HG03558 (cell line): ENCODE measurements around the gene PHF12.

Experiments
- ATAC-seq: cut with Tn5 transposase; IDR thresholded peaks from one replicate; pipeline ENCODE4 v1.9.1; 2021; ENCODE audit warnings: moderate number of reproducible peaks; ENCODE audit not compliant: unreplicated experiment; ENCODE audit errors: extremely low read depth

Gene PHF12

DNA sequence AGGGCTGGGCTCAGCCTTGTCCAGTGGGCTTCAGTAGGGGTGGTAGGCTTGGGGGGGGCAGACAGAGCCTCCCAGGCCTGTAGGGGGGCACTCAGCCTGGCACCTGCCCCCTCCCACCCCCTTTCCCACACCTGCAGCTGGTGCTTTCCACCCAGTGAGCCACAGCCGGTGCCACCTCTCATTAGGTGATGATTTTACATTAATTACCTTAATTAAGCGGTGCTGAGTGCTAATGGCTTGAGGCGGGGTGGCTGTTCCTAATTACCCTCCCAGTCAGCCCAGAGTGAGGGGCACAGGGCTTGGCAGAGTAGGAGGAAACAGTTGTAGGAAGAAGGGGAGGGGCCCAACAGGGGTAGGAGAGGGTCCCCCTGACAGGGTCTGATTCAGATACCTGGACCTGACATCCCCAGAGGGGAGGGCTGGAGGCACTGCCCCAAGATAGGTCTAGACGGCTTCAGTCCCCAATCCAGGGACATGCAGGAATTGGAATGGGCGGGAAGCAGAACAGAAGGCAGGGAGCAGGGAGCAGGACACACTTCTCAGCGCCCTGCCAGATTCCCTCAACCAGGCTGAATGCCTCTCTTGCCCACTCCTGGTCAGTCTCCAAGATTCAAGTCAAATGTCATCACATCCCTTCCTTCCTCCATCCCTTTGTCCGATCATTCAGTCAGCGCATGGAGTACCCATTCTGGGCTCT lies 26.5 kb upstream of the PHF12 start:
- no peak for ATAC-seq

- no peak for ATAC-seq
These were observed 24.3 kb upstream of the PHF12 start for GRCh38 chr17:28975646-28976045.

GRCh38 chr17:28975031-28975430 lies 23.7 kb upstream of the PHF12 start:
- no peak for ATAC-seq

DNA sequence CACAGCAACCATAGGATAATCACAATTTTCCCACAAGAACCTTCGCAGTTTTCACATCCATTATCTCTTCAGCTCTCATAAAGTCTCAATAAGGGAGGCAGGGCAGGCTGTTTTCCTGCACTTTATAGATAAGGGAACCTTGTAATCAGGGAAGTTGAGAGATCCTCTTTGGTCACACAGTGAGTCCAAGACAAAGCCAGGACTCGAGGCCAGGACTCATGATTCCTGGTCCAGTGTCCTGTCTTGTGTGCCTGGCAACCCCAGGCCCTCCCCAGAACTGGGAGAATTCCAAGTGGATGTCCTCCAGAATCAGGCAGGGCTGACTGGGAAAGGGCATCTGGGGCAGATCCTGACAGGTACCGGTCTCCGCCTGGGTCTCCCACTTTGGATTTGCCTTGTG lies 23.1 kb upstream of the PHF12 start:
- no peak for ATAC-seq

GRCh38 chr17:28973425-28973824 lies 22.1 kb upstream of the PHF12 start:
- ATAC-seq: no peak

GRCh38 chr17:28972437-28972836 lies 21.1 kb upstream of the PHF12 start:
- no peak for ATAC-seq

DNA sequence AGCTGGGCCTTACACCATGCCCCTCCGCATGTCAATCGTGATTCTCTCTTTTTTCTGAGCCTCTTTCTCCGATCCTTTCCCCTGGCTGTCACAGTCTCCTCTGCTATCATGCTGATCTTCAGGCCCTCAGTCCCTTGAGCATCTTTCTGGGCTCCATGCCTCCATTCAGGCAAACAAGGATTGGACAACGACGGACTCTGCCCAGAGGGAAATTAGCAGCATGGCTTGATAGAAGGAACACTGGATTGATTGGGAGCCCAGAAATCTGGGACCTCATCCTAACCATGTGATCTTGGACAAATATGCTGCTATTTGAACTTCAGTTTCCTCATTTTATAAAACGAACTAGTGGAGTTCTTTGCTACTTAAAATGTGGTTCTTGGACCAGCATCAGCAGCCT lies 19.6 kb upstream of the PHF12 start:
- no peak for ATAC-seq

GRCh38 chr17:28969706-28970393 lies 18.5 kb upstream of the PHF12 start:
- no peak for ATAC-seq

DNA sequence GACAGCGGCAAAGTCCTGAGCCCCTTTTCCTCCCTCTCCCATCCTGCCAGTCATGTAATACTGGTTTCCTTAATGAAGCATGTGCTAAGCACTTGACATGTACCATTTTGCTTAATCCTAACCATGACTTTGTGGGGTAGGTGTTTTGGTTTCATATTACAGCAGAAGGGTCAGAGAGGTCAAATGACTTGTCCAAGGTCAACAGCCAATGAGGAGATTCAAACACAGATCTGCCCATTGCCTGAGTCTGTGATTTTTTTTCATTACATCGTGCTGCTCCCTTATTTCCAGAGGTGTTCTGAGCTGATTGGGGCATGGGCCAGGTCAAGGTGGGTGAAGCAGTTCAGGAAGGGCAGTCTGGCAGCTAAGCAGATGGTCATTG lies 17.6 kb upstream of the PHF12 start:
- no peak for ATAC-seq

DNA sequence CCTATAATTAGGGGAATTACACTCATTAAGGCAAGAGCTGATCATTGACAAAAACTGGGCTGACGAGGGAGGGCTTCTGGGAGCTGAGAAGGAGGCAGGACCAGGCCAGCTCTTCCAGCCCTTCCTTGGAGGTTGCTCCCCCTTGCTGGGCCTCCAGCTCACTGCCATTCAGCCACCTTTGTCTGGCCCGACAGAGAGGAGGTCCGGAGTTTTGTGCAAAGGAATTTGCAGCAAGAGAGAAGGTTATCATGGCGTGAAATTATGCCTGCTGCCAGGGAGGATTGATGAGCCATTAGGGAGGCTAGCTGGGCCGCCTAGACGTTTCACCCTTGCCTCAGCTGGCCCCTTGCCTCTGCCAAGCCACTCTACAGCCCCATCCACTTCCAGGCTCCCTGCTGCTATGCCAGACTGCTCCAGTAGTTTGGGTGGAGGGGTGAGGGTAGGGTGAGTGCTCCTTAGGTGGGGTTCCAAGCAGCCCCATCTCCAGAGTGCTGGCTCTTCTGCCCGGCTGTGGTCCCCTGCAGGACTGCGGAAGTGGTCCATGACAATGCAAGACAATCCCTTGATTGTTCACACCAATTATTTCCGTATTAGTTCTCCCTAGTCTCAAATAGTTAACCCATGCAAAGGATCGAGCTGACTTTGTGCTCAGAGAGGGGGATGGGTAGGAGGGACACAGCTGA lies 17.1 kb upstream of the PHF12 start:
- no peak for ATAC-seq

GRCh38 chr17:28967221-28968135 lies 16.2 kb upstream of the PHF12 start:
- no peak for ATAC-seq

GRCh38 chr17:28963841-28964240 lies 12.5 kb upstream of the PHF12 start:
- ATAC-seq: no peak

- no peak for ATAC-seq
These were observed 11.8 kb upstream of the PHF12 start for GRCh38 chr17:28963055-28963611.

DNA sequence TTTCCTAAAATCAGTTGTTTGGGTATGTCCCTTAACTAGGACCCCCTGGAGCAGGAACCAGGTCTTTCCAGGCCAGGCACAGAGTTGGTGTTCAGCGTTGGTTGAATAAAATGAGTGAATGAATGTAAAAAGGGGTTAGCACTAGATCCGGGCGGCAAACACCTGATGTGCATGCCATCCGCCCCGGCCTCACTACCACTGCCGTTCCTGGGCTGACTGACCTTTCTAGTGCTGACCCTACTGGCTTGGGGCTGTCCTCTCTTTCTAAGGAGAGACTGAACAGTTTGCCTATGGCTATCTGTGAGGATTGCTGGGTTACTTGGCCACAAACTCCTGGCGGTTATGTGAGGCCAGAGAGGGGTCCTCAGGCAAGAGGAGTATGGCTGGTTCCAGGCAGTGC lies 10.1 kb upstream of the PHF12 start:
- ATAC-seq: no peak

- ATAC-seq: no peak
These were observed 9.1 kb upstream of the PHF12 start for GRCh38 chr17:28960256-28961061.

DNA sequence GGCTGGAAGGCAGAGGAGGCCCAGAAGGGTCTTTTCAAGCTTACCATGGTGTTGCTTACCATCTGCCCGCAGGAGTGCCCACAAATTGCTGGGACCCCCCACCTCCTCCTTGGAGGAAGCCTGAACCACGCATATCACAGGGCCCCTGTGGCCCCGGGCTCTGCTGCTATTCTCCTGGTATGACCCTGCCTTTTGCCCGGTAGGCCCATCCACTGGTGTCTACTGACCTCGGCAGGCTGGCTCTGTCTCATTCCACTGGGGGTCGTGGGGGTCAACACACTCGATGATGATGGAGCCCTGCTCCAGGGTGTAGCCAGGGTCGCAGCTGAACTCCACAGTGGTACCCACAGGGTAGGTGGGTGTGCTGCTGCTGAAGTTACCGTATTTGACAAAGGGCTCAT lies 8.2 kb upstream of the PHF12 start:
- no peak for ATAC-seq

DNA sequence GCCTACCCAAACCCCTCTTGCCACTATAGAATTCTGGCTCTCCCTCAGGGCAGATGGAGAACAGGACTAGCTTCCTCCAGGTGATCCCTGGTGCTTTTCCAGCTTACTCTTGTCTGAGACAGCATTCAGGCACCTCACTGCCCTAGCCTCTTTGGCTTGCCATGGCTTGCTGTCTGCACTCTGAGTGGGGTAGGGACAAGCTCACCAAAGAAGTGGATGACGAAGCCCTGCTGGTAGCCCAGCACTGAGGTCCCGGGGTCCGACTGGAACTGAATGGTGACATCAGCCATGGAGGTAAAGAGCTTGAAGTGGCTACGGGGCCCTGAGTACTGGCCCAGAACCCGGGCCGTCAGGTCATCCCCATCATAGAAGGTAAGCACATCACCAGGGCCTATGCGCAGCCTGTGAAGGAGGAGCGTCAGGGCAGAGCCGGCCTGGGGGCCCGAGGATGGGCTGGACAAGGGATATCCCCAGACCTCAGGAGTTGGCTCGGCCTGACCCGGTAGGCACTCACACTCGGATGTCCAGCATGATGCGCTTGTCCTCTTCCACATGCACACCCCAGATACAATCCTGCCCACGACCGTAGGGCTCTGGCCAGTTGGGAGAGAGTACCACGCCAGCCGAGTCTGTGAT lies 7.6 kb upstream of the PHF12 start:
- ATAC-seq: no peak

DNA sequence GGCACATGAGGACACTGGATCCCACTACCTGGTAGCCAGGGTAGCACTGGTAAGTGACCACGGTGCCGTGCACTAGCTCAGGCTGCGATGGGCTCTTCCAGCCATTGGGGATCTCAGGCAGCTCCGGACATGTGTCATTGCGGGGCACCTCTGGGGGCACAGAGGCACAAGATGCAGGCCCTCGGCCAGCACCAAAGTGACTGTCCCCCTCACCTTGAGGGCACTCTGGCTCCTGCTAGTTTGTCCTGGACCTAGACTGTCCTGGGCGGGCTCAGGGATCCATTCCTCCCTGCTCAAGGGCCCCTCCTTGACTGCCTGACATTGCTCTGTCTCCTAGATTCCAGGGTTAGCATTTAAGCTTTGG lies 6.7 kb upstream of the PHF12 start:
- no peak for ATAC-seq
